NCI-H2081 (cell line): ENCODE data around the gene TMEM14B.
A peak's percentile ranks its signal among the peaks of the same experiment; 100 is the strongest.
"Not testable (repeated sequence)": the region's sequence is repeated elsewhere in the genome, so short reads cannot be mapped to it uniquely, and the experiment has no call there.

ENCODE experiments used
- DNase-seq, 2 experiments: peaks; one replicate each; lab custom pipeline; 2025; lab: John Stamatoyannopoulos, UW

Gene TMEM14B

DNA sequence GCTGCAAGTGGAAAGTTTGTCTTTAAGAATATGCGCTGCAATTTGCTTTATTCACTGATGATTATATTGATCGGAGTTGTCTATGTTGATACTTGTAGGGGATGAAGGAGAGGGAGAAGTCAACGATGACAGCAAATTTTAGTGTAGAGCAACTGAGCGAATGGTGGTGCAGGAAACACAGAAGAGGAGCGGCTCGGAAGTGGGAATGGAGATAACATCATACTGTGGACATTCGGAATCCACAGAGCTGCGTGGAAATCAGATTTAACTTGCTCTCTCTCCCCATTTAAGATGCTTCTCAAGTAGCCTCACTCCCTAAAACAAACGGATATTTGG lies 722 bp upstream of the TMEM14B start:
- no peak for DNase-seq

DNA sequence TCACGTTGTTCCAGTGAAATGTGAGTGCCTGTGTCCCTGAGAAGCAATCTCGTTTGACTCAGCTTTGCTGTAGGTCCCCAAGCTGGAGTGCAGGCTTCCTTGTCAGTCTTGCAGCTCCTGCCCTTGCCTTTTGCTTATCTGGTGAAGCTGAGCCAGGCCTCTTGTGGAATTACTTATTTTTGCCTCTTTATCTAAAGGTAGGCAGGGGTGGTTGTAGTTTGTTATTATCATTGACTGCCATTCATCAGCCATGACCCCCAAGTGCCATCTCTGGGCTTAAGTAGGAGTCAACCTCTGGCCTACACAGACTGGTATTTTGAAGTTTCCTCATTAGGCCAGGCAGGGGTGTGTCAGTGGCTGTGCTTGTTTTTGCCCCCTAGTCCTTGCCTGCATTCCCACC lies 2.1 kb downstream of the TMEM14B start:
- DNase-seq: no peak

DNA sequence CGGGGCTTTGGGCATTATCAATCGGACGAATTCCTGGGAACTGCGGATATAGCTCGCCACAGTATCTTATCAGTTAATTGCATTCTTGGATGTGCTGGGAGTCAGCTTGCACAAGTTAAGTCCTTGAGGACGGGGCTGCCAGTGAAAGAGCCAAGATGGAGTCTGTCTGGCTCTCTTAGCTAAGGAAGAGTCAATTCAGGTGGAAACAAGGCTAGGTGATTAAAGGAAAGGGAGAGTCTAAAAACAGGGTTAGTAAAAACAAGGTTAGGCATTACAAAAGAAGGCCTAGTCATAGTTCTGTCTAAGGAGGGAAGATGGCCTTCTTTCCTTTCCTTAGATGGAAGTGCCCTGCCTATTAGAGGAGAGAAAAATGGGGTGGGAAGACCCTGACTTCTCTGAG lies 3.0 kb downstream of the TMEM14B start:
- DNase-seq: not testable (repeated sequence)

DNA sequence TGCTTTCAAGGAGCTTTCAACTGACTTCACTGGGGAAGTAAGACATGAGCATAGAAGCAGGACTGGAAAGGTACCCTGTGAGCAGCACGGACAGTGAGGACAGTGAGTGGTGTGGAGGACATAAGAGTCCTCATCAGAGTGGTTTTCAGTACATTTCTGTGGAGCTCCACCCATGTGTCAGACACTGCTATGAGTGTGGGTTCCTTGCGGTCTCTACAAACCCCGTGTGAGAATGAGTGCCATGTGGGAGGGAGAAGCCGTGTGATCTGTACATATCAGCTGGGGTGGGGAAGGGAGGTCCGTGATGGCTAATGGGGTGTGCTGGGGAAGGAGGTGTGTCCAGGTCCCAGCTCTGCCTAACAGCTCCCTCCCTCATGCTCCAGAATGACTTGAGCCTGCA lies 4.2 kb downstream of the TMEM14B start:
- DNase-seq: not testable (repeated sequence)

DNA sequence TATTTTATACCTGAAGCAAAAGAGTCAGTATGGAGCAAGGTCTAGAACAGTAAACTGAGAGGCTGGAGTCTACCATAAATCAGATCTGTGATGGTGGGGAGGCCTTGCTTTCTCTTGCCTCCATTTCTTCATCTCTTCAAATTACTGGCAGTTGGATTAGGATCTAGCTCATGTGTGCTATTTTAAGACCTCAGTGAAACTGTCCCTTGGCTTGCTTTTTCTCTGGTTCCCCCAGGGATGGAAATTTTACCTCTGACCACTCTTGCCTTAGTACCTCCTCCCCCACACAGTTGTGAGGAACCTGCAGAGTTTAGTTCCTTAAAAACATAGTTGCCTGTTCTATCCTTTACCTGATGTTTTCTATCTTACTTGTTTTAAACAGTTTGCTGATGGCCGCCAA lies 8.5 kb downstream of the TMEM14B start:
- DNase-seq: no peak

DNA sequence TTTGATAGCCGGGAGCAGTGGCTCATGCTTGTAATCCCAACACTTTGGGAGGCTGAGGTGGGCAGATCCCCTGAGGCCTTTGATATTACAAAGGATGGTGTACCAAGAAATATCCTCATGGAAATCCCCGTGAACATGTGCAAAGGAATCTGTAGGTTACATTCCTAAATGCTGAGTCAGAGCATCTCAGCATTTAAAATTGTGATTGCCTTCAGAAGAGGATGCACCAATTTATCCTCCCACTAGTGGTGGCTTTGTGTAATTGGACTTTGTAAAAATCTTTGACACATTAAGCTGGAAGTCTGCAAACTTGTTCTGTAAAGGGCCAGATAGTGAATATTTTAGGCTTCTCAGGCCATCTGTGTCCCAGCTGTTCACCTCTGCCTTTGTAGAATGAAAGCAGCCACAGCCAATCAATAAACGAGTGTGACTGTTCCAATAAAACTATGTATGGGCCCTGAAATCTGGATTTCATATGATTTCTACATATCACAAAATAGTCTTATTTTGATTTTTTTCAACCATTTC lies 11.8 kb downstream of the TMEM14B start:
- peak in 1 of 2 experiments; percentile 19 for DNase-seq

DNA sequence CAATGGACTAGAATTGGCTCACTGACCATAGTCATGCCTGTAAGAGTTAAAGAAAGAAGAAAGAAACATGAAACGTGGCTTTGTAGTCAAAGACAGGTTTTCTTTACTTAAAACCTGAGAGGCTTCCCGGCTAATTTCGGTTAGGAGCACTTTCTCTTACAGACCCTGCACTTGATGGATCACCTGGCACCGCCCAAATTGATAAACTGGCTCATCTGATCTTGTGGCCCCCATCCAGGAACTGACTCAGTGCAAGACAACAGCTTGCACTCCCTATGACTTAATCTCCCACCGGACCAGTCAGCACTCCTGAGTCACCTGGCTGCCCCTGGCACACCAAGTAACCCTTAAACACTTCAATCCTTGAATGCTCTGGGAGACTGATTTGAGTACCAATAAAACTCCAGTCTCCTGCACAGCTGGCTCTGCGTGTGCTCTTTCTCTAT lies 12.3 kb downstream of the TMEM14B start:
- DNase-seq: no peak

DNA sequence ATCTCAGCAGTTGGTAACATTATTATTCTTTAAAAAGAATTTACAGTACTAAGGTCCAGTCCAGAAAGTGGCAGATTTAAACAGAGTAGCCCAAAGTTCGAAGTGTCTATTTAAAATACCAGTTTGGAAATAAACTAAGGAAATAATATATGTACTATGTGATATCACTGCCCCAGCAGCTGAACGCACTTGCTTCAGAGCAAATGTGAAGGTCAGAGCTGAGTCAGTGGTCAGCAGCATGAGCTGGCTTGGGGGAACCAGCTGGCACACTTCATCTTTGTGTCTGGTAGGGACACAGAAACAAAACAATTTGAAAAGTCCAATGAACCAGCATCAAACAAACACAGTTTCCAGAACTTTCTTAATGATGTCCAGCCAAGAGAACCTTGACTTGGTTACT lies 15.4 kb downstream of the TMEM14B start:
- DNase-seq: no peak

DNA sequence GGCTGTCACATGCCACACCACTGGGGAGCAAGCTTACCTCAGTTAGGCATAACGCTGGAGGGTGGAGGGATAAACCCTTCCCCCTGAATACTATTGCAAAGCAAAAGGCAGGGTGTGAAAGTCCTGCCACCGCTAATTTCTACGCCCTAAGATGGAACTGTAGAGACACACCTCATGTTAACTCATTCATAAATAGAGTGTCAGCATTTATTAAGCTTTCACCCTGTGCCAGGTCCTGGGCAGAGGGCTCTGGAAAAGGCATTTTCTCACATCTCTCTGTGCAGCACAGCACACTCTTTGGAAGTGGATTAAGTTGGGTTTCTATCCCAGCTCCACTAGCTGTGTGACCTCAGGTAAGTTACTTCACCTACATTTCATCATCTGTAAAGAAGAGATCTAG lies 21.8 kb downstream of the TMEM14B start:
- DNase-seq: no peak

DNA sequence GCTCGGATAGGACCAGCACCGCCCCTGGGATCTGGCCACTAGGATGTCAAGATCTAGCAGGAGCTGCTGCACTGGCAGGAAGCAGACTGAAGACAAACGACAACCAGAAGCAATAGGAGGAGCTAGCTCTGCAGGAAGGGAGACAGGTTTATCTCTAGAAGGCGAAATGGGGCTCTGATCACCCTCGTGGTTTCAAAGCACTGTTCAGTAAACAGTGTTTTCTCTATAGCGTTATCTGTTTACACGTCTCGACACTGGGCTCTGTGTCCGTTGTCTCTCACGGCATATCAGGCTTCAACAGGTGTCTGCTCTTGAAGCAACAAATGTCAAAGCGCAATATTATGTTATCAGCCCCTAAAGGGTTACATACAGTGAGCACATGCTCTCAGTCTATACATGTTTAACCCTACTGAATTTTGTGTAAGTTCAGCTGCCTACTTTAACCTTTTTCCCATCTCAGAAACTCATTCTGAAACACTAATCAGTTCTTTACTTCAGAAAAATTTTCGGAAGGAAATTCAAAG lies 23.8 kb downstream of the TMEM14B start:
- no peak for DNase-seq

DNA sequence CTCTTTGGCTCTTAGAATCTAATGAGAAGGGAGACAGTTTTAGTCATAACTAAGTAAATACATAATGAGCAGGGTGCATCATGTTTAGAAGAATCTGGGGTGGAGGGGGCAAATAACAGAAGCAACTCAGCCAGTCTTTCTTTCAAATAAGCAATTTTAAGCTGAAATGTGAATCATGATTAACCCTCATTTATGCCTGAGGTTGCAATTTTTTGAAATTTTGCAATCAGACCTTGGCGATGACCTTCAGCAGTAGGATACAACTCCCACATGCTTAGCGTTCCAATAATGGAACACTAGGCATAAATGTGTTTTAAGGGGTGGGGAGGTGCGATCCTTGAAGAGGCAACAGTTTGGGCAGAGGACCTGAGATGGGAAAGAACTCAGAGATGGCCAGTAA lies 30.6 kb downstream of the TMEM14B start:
- no peak for DNase-seq

DNA sequence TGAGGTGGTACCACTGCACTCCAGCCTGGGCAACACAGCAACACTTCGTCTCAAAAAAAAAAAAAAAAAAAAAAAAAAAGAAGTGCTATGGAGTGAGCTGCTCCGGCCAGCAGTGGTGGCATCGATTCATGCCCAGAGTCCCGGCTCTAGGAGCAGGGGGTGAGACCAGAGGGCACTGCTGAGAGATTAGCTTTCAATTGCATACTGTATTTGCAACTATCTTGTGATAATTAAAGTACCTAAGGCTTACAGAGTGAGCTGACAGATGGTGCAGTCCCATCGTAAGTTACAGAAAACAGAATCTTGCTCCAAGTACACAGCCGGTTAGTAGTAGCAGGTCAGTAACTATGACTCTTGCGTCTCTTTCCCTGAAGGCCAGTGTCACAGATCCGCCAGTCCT lies 31.5 kb downstream of the TMEM14B start:
- no peak for DNase-seq

DNA sequence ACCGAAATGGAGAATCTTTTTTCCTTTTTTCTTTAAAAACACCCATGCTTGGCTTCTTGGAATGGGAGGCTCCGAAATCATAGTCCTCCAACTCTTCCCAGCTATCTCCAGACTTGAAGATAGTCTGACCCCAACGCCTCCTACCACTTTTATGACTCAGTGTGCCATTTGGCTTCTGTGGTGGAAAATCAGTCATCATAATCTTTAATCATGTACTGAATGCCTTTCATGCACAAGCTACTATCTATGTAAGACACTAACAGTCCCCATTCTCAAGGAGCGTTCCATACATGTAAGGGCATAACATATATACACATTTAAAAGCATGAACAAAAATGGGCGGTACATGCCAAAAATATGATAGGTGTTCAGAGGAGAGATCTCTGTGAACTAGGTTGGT lies 44.1 kb downstream of the TMEM14B start:
- DNase-seq: no peak

DNA sequence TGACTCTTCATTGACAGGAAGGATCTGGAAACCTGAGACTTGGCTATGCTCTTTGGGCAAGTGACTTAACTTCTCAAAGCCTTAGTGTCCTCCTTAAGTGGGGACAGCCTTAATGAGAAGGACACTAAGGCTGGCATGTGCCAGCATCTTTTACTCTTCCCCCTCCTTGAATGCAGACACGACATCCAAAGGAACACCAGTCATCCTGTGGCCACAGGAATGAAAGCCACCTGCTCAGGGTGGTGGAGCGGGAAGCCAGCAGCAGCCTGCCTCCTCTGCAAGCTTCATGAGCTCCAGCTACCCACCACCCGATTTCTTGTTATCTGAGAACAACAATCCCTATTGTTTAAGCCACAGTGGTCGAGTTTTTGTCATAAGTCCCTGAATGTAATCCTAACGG lies 44.5 kb downstream of the TMEM14B start:
- DNase-seq: no peak

DNA sequence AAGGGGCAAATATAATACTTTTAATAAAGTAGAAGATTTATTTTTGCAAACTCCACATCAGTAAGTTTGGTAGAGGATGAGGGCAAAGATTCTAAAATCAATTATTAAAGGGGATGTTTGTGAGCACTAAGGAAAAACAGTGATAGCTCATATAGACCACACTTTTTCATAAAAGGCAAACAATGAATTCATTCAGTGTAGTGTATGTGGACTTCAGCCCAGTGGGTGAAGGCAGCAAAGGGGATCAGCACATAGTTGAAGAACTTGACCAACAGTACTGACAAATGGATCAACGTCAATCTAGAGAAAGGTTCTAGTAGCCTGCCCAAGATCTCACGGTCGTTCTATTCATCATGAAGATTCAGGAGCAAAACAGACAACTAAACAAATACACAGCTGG lies 45.4 kb downstream of the TMEM14B start:
- no peak for DNase-seq

DNA sequence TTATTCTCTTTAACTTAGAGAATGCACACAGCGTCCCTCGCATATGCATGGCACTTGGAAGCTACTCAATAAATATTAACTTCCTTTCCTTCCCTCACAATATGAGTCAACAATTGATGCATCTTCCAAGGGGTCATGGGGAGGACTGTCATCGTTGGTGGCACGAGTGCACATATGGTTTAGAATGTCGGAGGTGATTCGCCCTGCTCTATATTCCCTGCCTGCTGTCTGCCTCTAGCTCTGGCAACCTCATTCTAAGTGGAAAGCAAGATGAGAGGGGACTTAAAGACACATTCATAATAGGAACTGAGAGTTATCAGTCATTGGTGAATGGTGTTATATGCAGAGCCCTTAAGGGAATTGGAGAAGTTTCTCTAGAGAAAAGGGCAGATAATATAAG lies 46.1 kb downstream of the TMEM14B start:
- DNase-seq: no peak

DNA sequence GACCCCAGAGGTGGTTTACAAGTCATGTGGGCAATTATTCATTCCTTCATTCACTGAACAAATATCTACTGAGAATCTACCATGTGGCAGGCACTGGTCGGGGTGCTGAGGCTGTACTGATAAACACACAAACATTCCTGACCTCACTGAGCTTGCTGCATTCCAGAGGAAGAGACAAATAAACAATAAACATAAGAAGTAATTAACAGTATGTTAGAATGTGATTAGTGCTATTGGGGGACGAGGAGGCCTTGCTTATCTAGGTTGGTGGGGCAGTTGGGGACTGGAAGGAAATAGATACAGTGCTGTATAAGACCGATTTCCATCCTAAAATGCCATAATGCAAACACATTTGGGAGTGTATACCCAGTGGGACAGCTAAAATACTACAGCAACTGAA lies 46.6 kb downstream of the TMEM14B start:
- DNase-seq: no peak

DNA sequence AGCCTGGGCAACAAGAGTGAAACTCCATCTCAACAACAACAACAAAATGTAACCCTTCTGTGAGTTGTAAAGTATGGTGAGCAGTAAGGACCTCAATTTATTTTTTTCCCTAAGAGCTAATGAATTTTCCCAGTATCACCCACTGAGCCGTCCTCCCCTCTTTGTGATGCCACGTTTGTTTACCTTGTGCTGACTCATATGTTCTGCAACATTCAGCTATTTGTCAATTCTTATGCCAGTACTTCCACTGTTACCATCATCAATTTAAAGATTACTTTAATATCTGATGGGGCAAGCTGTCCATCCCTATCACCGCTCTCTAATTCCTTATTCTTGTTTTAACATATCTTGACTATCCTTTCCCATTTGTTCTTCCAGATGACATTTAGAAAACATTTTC lies 53.2 kb downstream of the TMEM14B start:
- DNase-seq: peak in 1 of 2 experiments; percentile 21

DNA sequence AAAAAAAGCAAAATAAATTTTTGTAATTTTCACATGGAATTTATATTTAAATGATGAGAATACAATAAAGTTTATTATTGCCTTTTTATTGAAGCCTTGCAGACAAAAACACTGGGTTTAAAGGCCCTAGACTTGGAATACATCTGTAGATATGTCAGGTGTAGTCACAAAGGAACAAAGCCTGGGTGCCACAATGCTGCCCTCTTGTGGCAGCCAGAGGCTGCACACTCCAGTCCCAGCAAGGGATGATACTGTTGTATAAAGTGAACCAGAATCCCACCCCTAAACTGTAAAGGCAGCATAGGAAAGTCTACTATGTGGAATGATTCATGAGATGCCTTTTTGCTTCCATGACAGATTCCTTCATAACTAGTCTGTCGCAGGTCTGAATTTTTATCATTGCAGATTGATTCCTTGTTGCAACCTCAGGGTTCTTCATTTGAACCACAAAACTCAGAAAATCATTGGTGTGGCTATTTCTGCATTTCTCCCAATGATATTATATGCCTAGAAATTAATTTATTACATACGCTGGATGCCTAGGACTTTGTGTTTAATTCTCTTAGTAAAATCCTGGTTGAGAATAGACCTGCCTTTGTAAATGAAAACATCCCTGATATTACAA lies 53.7 kb downstream of the TMEM14B start:
- DNase-seq: peak; percentile 59 to 68
